Measurements from ENCODE around the gene C1orf115.
"Not testable (repeated sequence)": the region's sequence is repeated elsewhere in the genome, so short reads cannot be mapped to it uniquely, and the experiment has no call there.

DNA sequence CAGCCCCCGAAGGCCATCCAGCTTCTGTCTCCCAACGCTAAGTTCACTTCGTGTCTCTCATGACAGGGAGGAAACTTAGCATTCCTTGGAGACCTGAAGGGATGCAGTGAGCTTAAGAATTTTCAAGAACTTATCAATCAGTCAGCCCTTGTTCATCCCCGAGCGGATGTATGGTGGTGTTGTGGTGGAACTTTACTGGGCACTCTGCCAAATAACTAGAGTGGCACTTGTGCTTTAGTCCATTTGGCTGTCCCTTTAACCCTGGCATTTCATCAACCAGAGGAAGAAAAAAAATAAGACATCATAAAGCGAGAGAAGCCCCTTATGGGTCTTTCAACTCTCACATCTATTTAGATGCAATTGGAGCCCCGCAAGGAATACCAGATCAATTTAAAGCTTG, 31.1 kb downstream of the C1orf115 start:
- TF ChIP-seq CTCF, POLR2A, POLR2AphosphoS5 (IDR thresholded peaks at IDR 0.05): not testable (repeated sequence)

Data from stomach (tissue), 4 donors.